ENCODE data around the gene POLH. TPM values are rescaled to one million over a fixed set of nuclear protein-coding genes. Genes with fewer than 3 reads are reported as not detected.

The POLH gene
- total and polyA plus RNA-seq, 9 of the 15 experiments (the other 6 are each of a cell fraction or from before 2014, with no cell fraction given), result 5.8 to 31.6 (median 20.6) TPM

GRCh38 chr6:43629505-43630300, 53.7 kb downstream of the POLH start (continued):
- no peak for TF ChIP-seq ZHX1 (conservative IDR thresholded peaks at IDR 0.05; ENCODE audit: low read length)
- TF ChIP-seq ZNF780A (CRISPR knock-in tag; IDR thresholded peaks at IDR 0.05), result no peak
- TF ChIP-seq, protein P1, sequence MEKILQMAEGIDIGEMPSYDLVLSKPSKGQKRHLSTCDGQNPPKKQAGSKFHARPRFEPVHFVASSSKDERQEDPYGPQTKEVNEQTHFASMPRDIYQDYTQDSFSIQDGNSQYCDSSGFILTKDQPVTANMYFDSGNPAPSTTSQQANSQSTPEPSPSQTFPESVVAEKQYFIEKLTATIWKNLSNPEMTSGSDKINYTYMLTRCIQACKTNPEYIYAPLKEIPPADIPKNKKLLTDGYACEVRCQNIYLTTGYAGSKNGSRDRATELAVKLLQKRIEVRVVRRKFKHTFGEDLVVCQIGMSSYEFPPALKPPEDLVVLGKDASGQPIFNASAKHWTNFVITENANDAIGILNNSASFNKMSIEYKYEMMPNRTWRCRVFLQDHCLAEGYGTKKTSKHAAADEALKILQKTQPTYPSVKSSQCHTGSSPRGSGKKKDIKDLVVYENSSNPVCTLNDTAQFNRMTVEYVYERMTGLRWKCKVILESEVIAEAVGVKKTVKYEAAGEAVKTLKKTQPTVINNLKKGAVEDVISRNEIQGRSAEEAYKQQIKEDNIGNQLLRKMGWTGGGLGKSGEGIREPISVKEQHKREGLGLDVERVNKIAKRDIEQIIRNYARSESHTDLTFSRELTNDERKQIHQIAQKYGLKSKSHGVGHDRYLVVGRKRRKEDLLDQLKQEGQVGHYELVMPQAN (IDR thresholded peaks at IDR 0.05; ENCODE audit: borderline replicate concordance), result peak; percentile 57; the same call in 1 of the 2 replicates
- no peak for TF ChIP-seq ETV6 (IDR thresholded peaks at IDR 0.05; ENCODE audit: borderline replicate concordance in 1 of 2, low read depth in 2 of 2, low read length in 1 of 2)
- TF ChIP-seq ETV6 (CRISPR knock-in tag; IDR thresholded peaks at IDR 0.05; ENCODE audit: borderline replicate concordance), result peak; percentile 5; the same call in 1 of the 2 replicates
- TF ChIP-seq, protein P2, sequence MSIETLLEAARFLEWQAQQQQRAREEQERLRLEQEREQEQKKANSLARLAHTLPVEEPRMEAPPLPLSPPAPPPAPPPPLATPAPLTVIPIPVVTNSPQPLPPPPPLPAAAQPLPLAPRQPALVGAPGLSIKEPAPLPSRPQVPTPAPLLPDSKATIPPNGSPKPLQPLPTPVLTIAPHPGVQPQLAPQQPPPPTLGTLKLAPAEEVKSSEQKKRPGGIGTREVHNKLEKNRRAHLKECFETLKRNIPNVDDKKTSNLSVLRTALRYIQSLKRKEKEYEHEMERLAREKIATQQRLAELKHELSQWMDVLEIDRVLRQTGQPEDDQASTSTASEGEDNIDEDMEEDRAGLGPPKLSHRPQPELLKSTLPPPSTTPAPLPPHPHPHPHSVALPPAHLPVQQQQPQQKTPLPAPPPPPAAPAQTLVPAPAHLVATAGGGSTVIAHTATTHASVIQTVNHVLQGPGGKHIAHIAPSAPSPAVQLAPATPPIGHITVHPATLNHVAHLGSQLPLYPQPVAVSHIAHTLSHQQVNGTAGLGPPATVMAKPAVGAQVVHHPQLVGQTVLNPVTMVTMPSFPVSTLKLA (conservative IDR thresholded peaks at IDR 0.05), result no peak
- peak; percentile 57 for TF ChIP-seq SIRT6 (IDR thresholded peaks at IDR 0.05; ENCODE audit: low read depth, low read length)
- no peak for TF ChIP-seq PURB (CRISPR knock-in tag; IDR thresholded peaks at IDR 0.05; ENCODE audit: low read depth)
- no peak for TF ChIP-seq PHB2 (IDR thresholded peaks at IDR 0.05; ENCODE audit: low read depth)
- TF ChIP-seq TCF7L2 (IDR thresholded peaks at IDR 0.05; ENCODE audit: low read depth, low read length), result no peak
- TF ChIP-seq BDP1 (IDR thresholded peaks at IDR 0.05; ENCODE audit: insufficient read depth, insufficient read length), result no peak
- TF ChIP-seq FOXP1 (CRISPR knock-in tag; IDR thresholded peaks at IDR 0.05), result no peak; the same call in 1 of the 2 replicates
- TF ChIP-seq PHTF2 (CRISPR knock-in tag; IDR thresholded peaks at IDR 0.05), result peak; percentile 65; the same call in 1 of the 2 replicates
- no peak for TF ChIP-seq DNMT1 (IDR thresholded peaks at IDR 0.05)
- TF ChIP-seq ZNF398 (CRISPR knock-in tag; IDR thresholded peaks at IDR 0.05), result no peak
- TF ChIP-seq, protein P3, sequence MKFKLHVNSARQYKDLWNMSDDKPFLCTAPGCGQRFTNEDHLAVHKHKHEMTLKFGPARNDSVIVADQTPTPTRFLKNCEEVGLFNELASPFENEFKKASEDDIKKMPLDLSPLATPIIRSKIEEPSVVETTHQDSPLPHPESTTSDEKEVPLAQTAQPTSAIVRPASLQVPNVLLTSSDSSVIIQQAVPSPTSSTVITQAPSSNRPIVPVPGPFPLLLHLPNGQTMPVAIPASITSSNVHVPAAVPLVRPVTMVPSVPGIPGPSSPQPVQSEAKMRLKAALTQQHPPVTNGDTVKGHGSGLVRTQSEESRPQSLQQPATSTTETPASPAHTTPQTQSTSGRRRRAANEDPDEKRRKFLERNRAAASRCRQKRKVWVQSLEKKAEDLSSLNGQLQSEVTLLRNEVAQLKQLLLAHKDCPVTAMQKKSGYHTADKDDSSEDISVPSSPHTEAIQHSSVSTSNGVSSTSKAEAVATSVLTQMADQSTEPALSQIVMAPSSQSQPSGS (CRISPR knock-in tag; IDR thresholded peaks at IDR 0.05), result no peak
- TF ChIP-seq FOXM1 (IDR thresholded peaks at IDR 0.05; ENCODE audit: low read depth), result peak; percentile 99
- peak; percentile 98 for TF ChIP-seq FOXM1 (CRISPR knock-in tag; IDR thresholded peaks at IDR 0.05; ENCODE audit: low read depth)
